ENCODE data around the gene ECE1.

The ECE1 gene

DNA sequence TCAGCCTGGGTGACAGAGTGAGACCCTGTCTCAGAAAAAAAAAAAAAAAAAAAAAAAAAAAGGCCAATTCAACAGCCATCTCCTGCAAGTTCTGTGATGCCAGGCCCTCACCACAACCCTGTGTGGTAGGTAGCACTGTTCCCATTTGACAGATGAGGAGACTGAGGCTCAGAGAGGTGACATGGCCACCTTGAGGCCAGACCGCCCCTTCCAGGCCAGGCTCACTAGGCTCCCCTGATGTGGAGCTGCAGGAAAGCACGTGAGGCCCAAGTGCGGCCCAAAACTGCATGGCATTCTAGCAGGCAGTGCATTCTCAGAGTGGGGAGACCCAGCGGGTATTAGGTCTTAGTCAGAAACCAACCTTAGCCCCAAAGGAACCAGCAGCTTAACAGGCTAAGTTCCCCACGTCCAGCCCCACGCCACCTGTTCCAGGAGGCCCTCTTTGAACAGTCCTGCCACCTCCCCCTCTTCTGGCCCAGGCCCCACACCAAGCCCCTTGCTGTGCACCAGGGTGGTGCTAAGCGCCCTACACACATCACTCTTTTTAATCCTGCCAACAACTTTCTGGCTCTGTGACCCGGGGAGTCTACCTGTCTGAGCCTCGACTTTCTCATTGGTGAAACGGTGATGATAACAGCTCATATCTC is 11.7 kb upstream of the ECE1 start:
- DNase-seq (ENCODE audit: low spot score), result no peak
- in situ Hi-C loops (cut with MboI; ENCODE audit: low pct_unique_long_range_greater_than_20kb, low sequenced_read_pairs, unreplicated experiment), result no loop called here
- TF ChIP-seq, protein P1, sequence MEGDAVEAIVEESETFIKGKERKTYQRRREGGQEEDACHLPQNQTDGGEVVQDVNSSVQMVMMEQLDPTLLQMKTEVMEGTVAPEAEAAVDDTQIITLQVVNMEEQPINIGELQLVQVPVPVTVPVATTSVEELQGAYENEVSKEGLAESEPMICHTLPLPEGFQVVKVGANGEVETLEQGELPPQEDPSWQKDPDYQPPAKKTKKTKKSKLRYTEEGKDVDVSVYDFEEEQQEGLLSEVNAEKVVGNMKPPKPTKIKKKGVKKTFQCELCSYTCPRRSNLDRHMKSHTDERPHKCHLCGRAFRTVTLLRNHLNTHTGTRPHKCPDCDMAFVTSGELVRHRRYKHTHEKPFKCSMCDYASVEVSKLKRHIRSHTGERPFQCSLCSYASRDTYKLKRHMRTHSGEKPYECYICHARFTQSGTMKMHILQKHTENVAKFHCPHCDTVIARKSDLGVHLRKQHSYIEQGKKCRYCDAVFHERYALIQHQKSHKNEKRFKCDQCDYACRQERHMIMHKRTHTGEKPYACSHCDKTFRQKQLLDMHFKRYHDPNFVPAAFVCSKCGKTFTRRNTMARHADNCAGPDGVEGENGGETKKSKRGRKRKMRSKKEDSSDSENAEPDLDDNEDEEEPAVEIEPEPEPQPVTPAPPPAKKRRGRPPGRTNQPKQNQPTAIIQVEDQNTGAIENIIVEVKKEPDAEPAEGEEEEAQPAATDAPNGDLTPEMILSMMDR (IDR thresholded peaks at IDR 0.05; ENCODE audit: extremely low read depth, insufficient read depth, missing control alignments), result no peak

DNA sequence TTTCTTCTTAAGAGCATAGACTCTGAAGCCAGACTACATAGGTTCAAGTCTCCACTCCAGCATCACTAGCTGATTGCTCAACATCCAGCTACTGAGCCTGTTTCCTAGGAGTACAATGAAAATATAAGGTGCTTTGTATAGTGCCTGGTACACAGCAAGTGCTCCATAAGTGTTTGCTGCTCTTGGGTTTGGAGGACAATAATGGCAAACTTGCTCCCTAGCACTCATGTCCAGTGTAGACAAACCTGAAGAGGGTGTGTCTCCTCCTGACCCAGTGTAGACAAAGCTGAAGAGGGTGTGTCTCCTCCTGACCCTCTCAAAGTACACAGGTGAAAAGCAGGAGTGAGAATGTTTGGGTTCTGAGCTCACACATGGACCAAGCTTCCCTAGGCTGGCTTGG is 10.5 kb upstream of the ECE1 start:
- in situ Hi-C loops (cut with MboI; ENCODE audit: low pct_unique_long_range_greater_than_20kb, low sequenced_read_pairs, unreplicated experiment), result no loop called here
- TF ChIP-seq, protein P1 (IDR thresholded peaks at IDR 0.05; ENCODE audit: extremely low read depth, insufficient read depth, missing control alignments), result no peak
- no peak for DNase-seq (ENCODE audit: low spot score)

DNA sequence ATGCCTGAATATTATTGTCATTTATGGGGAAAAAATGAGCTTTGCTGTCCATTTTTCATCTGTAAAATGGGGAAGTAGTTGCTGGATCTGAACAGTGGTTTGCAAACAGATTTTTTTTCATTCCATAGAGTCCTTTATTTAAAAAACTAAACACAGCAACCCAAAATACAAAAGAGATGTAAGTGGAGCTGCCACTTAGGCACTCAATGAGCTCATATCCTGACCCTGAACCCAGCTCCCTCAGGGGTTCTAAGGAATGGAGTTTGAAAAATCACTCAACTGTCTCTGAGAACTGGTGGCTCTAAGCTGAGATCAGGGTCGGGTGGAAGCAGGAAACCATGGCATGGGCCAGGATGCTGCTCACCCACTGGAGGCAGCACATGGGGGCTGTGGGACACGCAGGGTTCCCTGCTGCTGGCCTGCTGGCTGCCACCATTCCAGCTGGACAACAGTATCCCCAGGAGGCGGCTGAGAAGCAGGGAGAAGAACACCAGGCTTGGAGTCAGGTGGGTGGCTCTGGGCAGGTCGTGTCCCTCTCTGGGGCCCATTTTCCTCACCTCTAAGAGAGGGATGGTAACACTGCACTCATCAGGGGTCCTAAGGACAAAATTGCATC is 9.6 kb upstream of the ECE1 start:
- in situ Hi-C loops (cut with MboI; ENCODE audit: low pct_unique_long_range_greater_than_20kb, low sequenced_read_pairs, unreplicated experiment), result no loop called here
- DNase-seq (ENCODE audit: low spot score), result no peak

DNA sequence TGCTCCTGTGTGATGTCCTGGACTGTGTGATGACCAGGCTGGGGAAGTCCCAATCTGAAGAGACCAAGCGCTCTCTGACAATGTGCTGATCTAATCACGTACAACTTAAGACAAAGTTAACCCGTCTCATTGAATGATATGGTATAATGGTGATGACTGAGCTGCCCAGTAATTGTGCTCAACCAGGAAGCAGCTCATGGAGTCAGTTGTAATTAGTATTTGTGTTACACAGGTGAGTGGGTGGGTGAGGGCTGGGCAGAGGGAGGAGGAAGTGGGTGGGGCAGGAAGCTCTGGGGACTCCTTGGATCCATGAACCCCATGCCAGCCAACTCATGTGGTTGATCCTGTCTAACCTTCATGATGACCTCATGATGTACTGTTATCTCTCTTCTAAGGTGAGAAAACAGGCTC is 8.7 kb upstream of the ECE1 start:
- TF ChIP-seq, protein P1 (IDR thresholded peaks at IDR 0.05; ENCODE audit: extremely low read depth, insufficient read depth, missing control alignments), result no peak
- in situ Hi-C loops (cut with MboI; ENCODE audit: low pct_unique_long_range_greater_than_20kb, low sequenced_read_pairs, unreplicated experiment), result no loop called here
- no peak for DNase-seq (ENCODE audit: low spot score)

More for the DNA sequence above, 9.6 kb upstream of the ECE1 start:
- TF ChIP-seq, protein P1 (IDR thresholded peaks at IDR 0.05; ENCODE audit: extremely low read depth, insufficient read depth, missing control alignments), result no peak

DNA sequence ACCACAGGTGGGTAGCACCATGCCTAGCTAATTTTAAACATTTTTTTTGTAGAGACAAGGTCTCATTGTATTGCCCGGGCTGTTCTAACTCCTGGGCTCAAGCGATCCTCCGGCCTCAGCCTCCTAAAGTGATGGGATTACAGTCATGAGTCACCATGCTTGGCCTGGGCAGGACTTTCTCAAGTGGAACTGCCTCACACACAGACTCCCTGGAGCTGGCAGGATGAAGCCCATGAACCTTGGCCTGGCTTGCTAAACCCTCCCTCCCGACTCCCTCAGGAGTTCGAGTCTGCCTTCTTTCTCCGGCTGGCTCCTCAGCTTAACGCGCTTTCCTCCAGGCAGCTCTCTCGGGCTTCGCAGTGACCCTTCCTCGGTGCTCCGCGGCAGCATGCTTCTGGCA is 7.7 kb upstream of the ECE1 start:
- TF ChIP-seq, protein P1 (IDR thresholded peaks at IDR 0.05; ENCODE audit: extremely low read depth, insufficient read depth, missing control alignments), result no peak
- in situ Hi-C loops (cut with MboI; ENCODE audit: low pct_unique_long_range_greater_than_20kb, low sequenced_read_pairs, unreplicated experiment), result no loop called here
- no peak for DNase-seq (ENCODE audit: low spot score)

DNA sequence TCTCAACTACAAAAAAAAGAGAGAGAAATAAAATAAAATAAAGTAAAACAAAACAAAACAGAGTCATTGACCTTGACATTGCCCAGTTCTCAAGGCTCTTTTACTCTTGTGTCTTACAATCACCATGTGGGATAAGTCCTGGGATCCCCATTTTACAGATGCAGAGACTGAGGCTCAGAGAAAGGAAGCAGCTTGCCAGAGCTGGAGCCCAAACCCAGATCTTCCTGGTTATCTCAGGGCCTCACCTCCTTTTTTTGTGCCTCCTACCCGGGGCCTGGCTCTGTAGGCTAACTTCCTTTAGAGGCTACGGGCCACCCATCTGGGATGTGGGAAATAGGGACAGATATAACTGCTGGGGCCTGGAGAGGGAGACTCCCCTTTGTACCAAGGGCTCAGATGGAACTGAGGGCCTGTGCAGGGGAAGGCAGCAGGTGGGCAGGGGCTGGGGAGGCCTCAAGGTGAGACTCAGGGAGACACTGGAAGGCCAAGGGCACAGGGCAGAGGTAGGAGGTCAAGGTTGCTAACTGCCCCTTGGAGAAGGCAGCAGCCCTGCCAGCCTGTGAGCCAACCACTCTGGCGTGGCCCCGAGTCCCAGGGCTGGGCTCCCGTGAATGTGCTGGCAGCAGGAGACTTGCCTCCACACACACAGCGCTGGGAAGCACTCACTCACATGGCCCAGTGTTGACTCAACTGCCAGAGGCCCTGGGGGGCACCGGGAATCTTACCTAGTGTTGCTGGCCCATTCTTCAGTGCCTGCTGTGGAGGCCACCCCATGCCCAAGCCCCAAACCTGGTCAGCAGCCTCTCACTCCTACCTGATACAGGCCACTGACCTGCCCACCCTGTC is 6.5 kb upstream of the ECE1 start:
- in situ Hi-C loops (cut with MboI; ENCODE audit: low pct_unique_long_range_greater_than_20kb, low sequenced_read_pairs, unreplicated experiment), result no loop called here
- TF ChIP-seq, protein P1 (IDR thresholded peaks at IDR 0.05; ENCODE audit: extremely low read depth, insufficient read depth, missing control alignments), result no peak
- DNase-seq (ENCODE audit: low spot score), result no peak

Data from GM13977 (cell line).